Spleen (tissue), 7 donors: ENCODE data around the gene DVL1.

Experiments
- POLR2A ChIP-seq, 3 donors: fragments of 450-650 bp; IDR thresholded peaks; one replicate each; pipeline ENCODE4 v1.5.1; 2017; ENCODE audit warnings: antibody characterized with exemption in 3 of 3, mild to moderate bottlenecking in 1 of 3
- TF ChIP-seq, protein P1 (sequence below), 11 experiments: fragments of 200-600 bp in 7 of 11; fragments of 450-650 bp in 4 of 11; sonication (generic) in 4 of 11; IDR thresholded peaks in 8 of 11; conservative IDR thresholded peaks in 3 of 11; 1 replicate in 7 of 11; 2 replicates in 4 of 11; pipeline versions ENCODE4 v1.4.0 to v1.8.0; 2016 to 2021; ENCODE audit warnings: antibody characterized with exemption in 11 of 11, inconsistent platforms in 4 of 11, mild to moderate bottlenecking in 1 of 11
- donor health status: DM: no; HTN: no; CAD: no; lungs with moderate emphysema.
- donor health status: DM: no; HTN: no; CAD: no.
- donor health status: DM: no; HTN: no; CAD: no.

DNA sequence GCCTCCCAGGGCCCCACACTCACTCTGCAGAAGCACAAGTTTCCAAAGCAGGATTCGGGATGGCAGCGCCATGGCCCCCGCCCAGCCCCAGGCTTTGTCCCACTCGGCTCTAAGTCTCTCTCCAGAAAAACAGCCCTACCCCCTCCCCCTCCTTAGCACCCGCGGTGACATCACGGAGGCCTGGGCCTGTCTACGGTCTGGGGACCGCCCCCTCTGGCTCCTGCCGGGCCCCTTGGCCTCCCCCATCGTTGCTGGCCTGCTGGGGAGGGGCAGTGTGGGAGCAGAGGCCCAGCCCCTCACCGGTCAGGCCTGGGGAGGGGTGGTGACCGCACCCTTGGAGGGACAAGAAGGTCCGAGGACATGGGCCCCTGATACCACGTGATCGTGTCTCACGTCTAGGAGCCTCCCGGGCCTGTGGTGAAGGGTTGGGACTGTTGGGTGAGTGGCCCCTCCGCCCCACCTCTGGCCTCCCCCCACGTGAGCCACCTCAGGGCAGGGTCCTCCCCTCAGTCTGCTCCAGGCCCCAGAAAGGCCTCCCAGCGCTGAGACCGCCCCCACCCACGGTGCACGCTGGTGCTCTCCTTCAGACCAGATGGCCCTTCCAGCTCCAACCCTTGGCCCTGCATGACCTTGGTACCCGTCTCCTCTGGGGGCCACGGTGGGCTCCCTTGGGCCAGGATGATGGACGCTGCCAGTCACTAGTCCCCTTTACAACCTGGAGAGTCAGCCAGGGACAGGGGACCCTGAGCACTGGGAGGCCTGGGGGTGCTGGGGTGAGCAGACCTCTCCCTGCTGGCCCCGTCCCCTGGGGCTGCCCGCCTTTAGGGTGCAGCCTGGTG, 9.4 kb upstream of the DVL1 start, which contains the start of gene MXRA8:
- TF ChIP-seq, protein P1, sequence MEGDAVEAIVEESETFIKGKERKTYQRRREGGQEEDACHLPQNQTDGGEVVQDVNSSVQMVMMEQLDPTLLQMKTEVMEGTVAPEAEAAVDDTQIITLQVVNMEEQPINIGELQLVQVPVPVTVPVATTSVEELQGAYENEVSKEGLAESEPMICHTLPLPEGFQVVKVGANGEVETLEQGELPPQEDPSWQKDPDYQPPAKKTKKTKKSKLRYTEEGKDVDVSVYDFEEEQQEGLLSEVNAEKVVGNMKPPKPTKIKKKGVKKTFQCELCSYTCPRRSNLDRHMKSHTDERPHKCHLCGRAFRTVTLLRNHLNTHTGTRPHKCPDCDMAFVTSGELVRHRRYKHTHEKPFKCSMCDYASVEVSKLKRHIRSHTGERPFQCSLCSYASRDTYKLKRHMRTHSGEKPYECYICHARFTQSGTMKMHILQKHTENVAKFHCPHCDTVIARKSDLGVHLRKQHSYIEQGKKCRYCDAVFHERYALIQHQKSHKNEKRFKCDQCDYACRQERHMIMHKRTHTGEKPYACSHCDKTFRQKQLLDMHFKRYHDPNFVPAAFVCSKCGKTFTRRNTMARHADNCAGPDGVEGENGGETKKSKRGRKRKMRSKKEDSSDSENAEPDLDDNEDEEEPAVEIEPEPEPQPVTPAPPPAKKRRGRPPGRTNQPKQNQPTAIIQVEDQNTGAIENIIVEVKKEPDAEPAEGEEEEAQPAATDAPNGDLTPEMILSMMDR (IDR thresholded peaks at IDR 0.05 in 8 of 11, conservative IDR thresholded peaks at IDR 0.05 in 3 of 11) = no peak
- TF ChIP-seq POLR2A (IDR thresholded peaks at IDR 0.05) = no peak
